Neural progenitor cell (in vitro differentiated cells): Measurements from ENCODE around the gene STAT3.

Source experiments
- EZH2 ChIP-seq: fragments of 200-600 bp; sonication (generic); IDR thresholded peaks from 2 replicates; pipeline ENCODE4 v1.6.1; 2017; ENCODE audit warnings: antibody characterized with exemption, mild to moderate bottlenecking, moderate library complexity
- EZH2phosphoT487 ChIP-seq: fragments of 200-600 bp; sonication (generic); IDR thresholded peaks from 2 replicates; pipeline ENCODE4 v1.6.1; 2017; ENCODE audit warnings: antibody characterized with exemption
- TF ChIP-seq, protein P1 (sequence below): fragments of 200-600 bp; sonication (generic); IDR thresholded peaks from 2 replicates; pipeline ENCODE4 v1.5.1; 2017; ENCODE audit warnings: antibody characterized with exemption, mild to moderate bottlenecking

DNA sequence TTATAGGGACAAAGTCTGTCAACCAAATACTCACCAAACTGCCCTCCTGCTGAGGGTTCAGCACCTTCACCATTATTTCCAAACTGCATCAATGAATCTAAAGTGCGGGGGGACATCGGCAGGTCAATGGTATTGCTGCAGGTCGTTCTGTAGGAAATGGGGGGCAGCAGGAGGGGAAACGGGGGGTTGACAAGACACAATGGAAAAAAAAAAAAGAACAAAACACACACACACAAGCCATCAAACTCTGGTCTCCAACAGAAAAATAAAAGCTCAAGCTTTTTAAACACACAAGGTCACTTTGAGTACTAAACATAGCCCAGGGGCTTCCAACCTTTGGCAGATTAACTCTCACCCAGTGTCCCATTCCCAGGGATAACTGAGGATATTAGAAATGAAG, 71.5 kb downstream of the STAT3 start:
- TF ChIP-seq, protein P1, sequence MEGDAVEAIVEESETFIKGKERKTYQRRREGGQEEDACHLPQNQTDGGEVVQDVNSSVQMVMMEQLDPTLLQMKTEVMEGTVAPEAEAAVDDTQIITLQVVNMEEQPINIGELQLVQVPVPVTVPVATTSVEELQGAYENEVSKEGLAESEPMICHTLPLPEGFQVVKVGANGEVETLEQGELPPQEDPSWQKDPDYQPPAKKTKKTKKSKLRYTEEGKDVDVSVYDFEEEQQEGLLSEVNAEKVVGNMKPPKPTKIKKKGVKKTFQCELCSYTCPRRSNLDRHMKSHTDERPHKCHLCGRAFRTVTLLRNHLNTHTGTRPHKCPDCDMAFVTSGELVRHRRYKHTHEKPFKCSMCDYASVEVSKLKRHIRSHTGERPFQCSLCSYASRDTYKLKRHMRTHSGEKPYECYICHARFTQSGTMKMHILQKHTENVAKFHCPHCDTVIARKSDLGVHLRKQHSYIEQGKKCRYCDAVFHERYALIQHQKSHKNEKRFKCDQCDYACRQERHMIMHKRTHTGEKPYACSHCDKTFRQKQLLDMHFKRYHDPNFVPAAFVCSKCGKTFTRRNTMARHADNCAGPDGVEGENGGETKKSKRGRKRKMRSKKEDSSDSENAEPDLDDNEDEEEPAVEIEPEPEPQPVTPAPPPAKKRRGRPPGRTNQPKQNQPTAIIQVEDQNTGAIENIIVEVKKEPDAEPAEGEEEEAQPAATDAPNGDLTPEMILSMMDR = no peak
- no peak for TF ChIP-seq EZH2
- TF ChIP-seq EZH2phosphoT487 = no peak
